Astrocyte (in vitro differentiated cells and primary cell): ENCODE results near the gene EXOC5. TPM values are rescaled to one million over a fixed set of nuclear protein-coding genes. Genes with fewer than 3 reads are reported as not detected.
A peak's percentile ranks its signal among the peaks of the same experiment; 100 is the strongest.

ENCODE experiments used
- DNase-seq: peaks from one replicate; pipeline ENCODE4 v3.0.0-alpha.2; 2010; ENCODE audit warnings: low read depth
- FAIRE-seq: peaks from 2 replicates; lab custom pipeline; 2011; peaks lifted over from hg19 to GRCh38; lab: Jason Lieb, UNC
- H2AFZ ChIP-seq: 2 replicates; pipeline ENCODE4 v1.6.0; 2012; ENCODE audit warnings: low read depth, low read length, inconsistent platforms
- H3K27ac ChIP-seq: 2 replicates; pipeline ENCODE4 v1.5.1; 2011; ENCODE audit warnings: low read depth, low read length, inconsistent platforms
- H3K27me3 ChIP-seq: 2 replicates; pipeline ENCODE4 v1.6.0; 2011; ENCODE audit warnings: low read length, inconsistent platforms; ENCODE audit not compliant: insufficient read depth
- H3K36me3 ChIP-seq: 2 replicates; pipeline ENCODE4 v1.5.1; 2011; ENCODE audit warnings: low read length, inconsistent platforms; ENCODE audit not compliant: insufficient read depth
- H3K4me1 ChIP-seq: 2 replicates; pipeline ENCODE4 v1.5.1; 2011; ENCODE audit warnings: low read length, inconsistent platforms; ENCODE audit not compliant: insufficient read depth
- H3K4me2 ChIP-seq: 2 replicates; pipeline ENCODE4 v1.6.0; 2012; ENCODE audit warnings: low read length, inconsistent platforms
- H3K4me3 ChIP-seq: 2 replicates; pipeline ENCODE4 v1.5.1; 2011; ENCODE audit warnings: low read depth, mild to moderate bottlenecking, low read length, inconsistent platforms; ENCODE audit not compliant: insufficient read depth
- H3K79me2 ChIP-seq: 2 replicates; pipeline ENCODE4 v1.6.0; 2012; ENCODE audit warnings: mild to moderate bottlenecking, low read length, inconsistent platforms; ENCODE audit not compliant: insufficient read depth
- H3K9ac ChIP-seq: 2 replicates; pipeline ENCODE4 v1.6.0; 2012; ENCODE audit warnings: mild to moderate bottlenecking, low read length, inconsistent platforms
- H3K9me3 ChIP-seq: 2 replicates; pipeline ENCODE4 v1.5.1; 2012; ENCODE audit warnings: low read depth, mild to moderate bottlenecking, low read length, inconsistent platforms; ENCODE audit not compliant: insufficient read depth
- H4K20me1 ChIP-seq: 2 replicates; pipeline ENCODE4 v1.6.0; 2012; ENCODE audit warnings: low read length, inconsistent platforms; ENCODE audit not compliant: insufficient read depth
- H3K27ac Mint-ChIP-seq: one replicate; pipeline ENCODE4 v1.8.0; 2021; ENCODE audit warnings: mild to moderate bottlenecking, mixed read lengths; ENCODE audit not compliant: unreplicated experiment
- H3K27me3 Mint-ChIP-seq: one replicate; pipeline ENCODE4 v1.8.0; 2021; ENCODE audit warnings: low read depth, mixed read lengths; ENCODE audit not compliant: unreplicated experiment
- H3K36me3 Mint-ChIP-seq: one replicate; pipeline ENCODE4 v1.8.0; 2021; ENCODE audit warnings: low read depth, mixed read lengths; ENCODE audit not compliant: unreplicated experiment
- H3K4me1 Mint-ChIP-seq: one replicate; pipeline ENCODE4 v1.8.0; 2021; ENCODE audit warnings: low read depth, mixed read lengths; ENCODE audit not compliant: unreplicated experiment
- H3K4me3 Mint-ChIP-seq: one replicate; pipeline ENCODE4 v1.8.0; 2021; ENCODE audit warnings: mild to moderate bottlenecking, moderate library complexity, mixed read lengths; ENCODE audit not compliant: unreplicated experiment
- H3K9me3 Mint-ChIP-seq: one replicate; pipeline ENCODE4 v1.8.0; 2021; ENCODE audit warnings: mild to moderate bottlenecking, mixed read lengths; ENCODE audit not compliant: unreplicated experiment
- CTCF ChIP-seq: IDR thresholded peaks from 2 replicates; pipeline ENCODE4 v1.5.1; 2011; ENCODE audit warnings: low read depth, mild to moderate bottlenecking, inconsistent platforms, low read length, moderate library complexity; ENCODE audit not compliant: insufficient read depth
- EZH2 ChIP-seq: IDR thresholded peaks from 2 replicates; pipeline ENCODE4 v1.6.1; 2012; ENCODE audit warnings: mild to moderate bottlenecking, low read length, inconsistent platforms; ENCODE audit not compliant: insufficient read depth
- total RNA-seq: library from RNA; stranded (reverse); gene quantifications from 2 replicates; pipeline ENCODE4 v1.2.1, GENCODE V29; 2021

EXOC5 gene
- total RNA-seq, 1 donor from 2014 or later, result 94.2 TPM

- FAIRE-seq (no peak), DNase-seq (no peak)
- peaks cover 3% of the 10 kb centered on the region for H3K27me3 Mint-ChIP-seq
- no peak overlapping the region for H3K4me2 ChIP-seq
- peaks cover 10% of the 10 kb centered on the region for H3K27me3 ChIP-seq
- no peaks in the 10 kb centered on the region for H3K36me3 ChIP-seq
- no peaks in the 10 kb centered on the region for H3K36me3 Mint-ChIP-seq
- no peaks in the 10 kb centered on the region for H3K79me2 ChIP-seq
- no peak overlapping the region for H3K4me3 ChIP-seq
- H3K9me3 Mint-ChIP-seq, result no peaks in the 10 kb centered on the region
- H3K9ac ChIP-seq, result no peak overlapping the region
- H3K27ac Mint-ChIP-seq, result no peak overlapping the region
- no peaks in the 10 kb centered on the region for H4K20me1 ChIP-seq
- no peak overlapping the region for H3K4me3 Mint-ChIP-seq
- no peak overlapping the region for H2AFZ ChIP-seq
- TF ChIP-seq CTCF, result no peak
- H3K4me1 Mint-ChIP-seq, result no peaks in the 10 kb centered on the region
- no peak overlapping the region for H3K27ac ChIP-seq
- no peaks in the 10 kb centered on the region for H3K9me3 ChIP-seq
- no peaks in the 10 kb centered on the region for H3K4me1 ChIP-seq
These were observed 79.6 kb downstream of the EXOC5 start for GRCh38 chr14:57189070-57189469.

GRCh38 chr14:57182760-57183503 is 85.8 kb downstream of the EXOC5 start:
- TF ChIP-seq EZH2 (no peak), CTCF (peak; percentile 18)
- no peak overlapping the region for H3K4me3 ChIP-seq
- no peak overlapping the region for H3K27ac Mint-ChIP-seq
- H3K36me3 ChIP-seq, result no peaks in the 10 kb centered on the region
- H3K9me3 ChIP-seq, result no peaks in the 10 kb centered on the region
- no peaks in the 10 kb centered on the region for H3K79me2 ChIP-seq
- H3K9me3 Mint-ChIP-seq, result no peaks in the 10 kb centered on the region
- H3K4me3 Mint-ChIP-seq, result no peak overlapping the region
- no peaks in the 10 kb centered on the region for H3K4me1 ChIP-seq
- H3K9ac ChIP-seq, result no peak overlapping the region
- no peak overlapping the region for H3K27ac ChIP-seq
- no peaks in the 10 kb centered on the region for H3K4me1 Mint-ChIP-seq
- no peaks in the 10 kb centered on the region for H3K36me3 Mint-ChIP-seq
- H4K20me1 ChIP-seq, result no peaks in the 10 kb centered on the region
- FAIRE-seq, result no peak
- no peak overlapping the region for H3K4me2 ChIP-seq
- no peak for DNase-seq
- H3K27me3 ChIP-seq, result peaks cover 9% of the 10 kb centered on the region
- no peak overlapping the region for H2AFZ ChIP-seq
- peaks cover 6% of the 10 kb centered on the region for H3K27me3 Mint-ChIP-seq

GRCh38 chr14:57179273-57179672 is 89.4 kb downstream of the EXOC5 start:
- Histone ChIP-seq H3K27ac (no peak overlapping the region), H3K9me3 (no peaks in the 10 kb centered on the region), H2AFZ (no peak overlapping the region), H3K36me3 (no peaks in the 10 kb centered on the region), H3K9ac (no peak overlapping the region), H3K79me2 (no peaks in the 10 kb centered on the region), H3K4me1 (no peaks in the 10 kb centered on the region), H4K20me1 (no peaks in the 10 kb centered on the region), H3K4me3 (no peak overlapping the region), H3K4me2 (no peak overlapping the region), H3K27me3 (peaks cover 2% of the 10 kb centered on the region)
- no peak for DNase-seq
- Mint-ChIP-seq H3K27ac (no peak overlapping the region), H3K36me3 (no peaks in the 10 kb centered on the region), H3K4me1 (no peaks in the 10 kb centered on the region), H3K4me3 (no peak overlapping the region), H3K27me3 (peaks cover 5% of the 10 kb centered on the region), H3K9me3 (no peaks in the 10 kb centered on the region)
- TF ChIP-seq EZH2 (no peak), CTCF (no peak)
- no peak for FAIRE-seq
